Measurements from ENCODE around the gene CNN2. TPM values are rescaled to one million over a fixed set of nuclear protein-coding genes. Genes with fewer than 3 reads are reported as not detected.

Gene CNN2
- total and polyA plus RNA-seq, 2 experiments from 2014 or later: 115 to 247 TPM

GRCh38 chr19:1009981-1010538, 16.3 kb upstream of the CNN2 start:
- H3K9me2 ChIP-seq (replicated peaks; ENCODE audit: insufficient read depth): no peaks in the 10 kb centered on the region
- 94% methylated on average over 22 of the region's 29 CpGs for WGBS (ENCODE audit: low lambda C conversion rate, missing lambda C conversion rate)
- H4K20me1 ChIP-seq (ENCODE audit: insufficient read depth, poor library complexity, severe bottlenecking): peaks cover 10% of the 10 kb centered on the region
- H3K36me3 ChIP-seq (replicated peaks; ENCODE audit: insufficient read depth, low read depth): no peaks in the 10 kb centered on the region
- no peak for TF ChIP-seq CTCF (IDR thresholded peaks at IDR 0.05; ENCODE audit: poor library complexity)
- TF ChIP-seq EZH2phosphoT487 (IDR thresholded peaks at IDR 0.05; ENCODE audit: low read depth, severe bottlenecking, unreplicated experiment): no peak
- no peak for TF ChIP-seq EZH2 (IDR thresholded peaks at IDR 0.05; ENCODE audit: borderline replicate concordance)
- H3K4me3 ChIP-seq: no peak overlapping the region
- H3K79me2 ChIP-seq: peaks cover 18% of the 10 kb centered on the region
- H3K27me3 ChIP-seq: no peaks in the 10 kb centered on the region
- H3K4me2 ChIP-seq: no peak overlapping the region
- no peaks in the 10 kb centered on the region for H3K9me3 ChIP-seq (ENCODE audit: low read depth)
- no peak overlapping the region for H2AFZ ChIP-seq
- H3K4me1 ChIP-seq (ENCODE audit: insufficient read depth): no peaks in the 10 kb centered on the region
- no peak for DNase-seq (ENCODE audit: low spot score)
- no peak overlapping the region for H3K27ac ChIP-seq

- peaks cover 4% of the 10 kb centered on the region for H3K4me1 ChIP-seq (ENCODE audit: insufficient read depth)
- TF ChIP-seq CTCF (IDR thresholded peaks at IDR 0.05; ENCODE audit: poor library complexity): no peak
- TF ChIP-seq EZH2phosphoT487 (IDR thresholded peaks at IDR 0.05; ENCODE audit: low read depth, severe bottlenecking, unreplicated experiment): no peak
- no peak for TF ChIP-seq EZH2 (IDR thresholded peaks at IDR 0.05; ENCODE audit: borderline replicate concordance)
- H3K9me3 ChIP-seq (ENCODE audit: low read depth): no peaks in the 10 kb centered on the region
- H2AFZ ChIP-seq: no peak overlapping the region
- no peak for DNase-seq (ENCODE audit: low spot score)
- no peaks in the 10 kb centered on the region for H3K36me3 ChIP-seq (replicated peaks; ENCODE audit: insufficient read depth, low read depth)
- no peak overlapping the region for H3K4me3 ChIP-seq
- no peaks in the 10 kb centered on the region for H3K27me3 ChIP-seq
- peaks cover 18% of the 10 kb centered on the region for H4K20me1 ChIP-seq (ENCODE audit: insufficient read depth, poor library complexity, severe bottlenecking)
- H3K4me2 ChIP-seq: no peak overlapping the region
- no peak overlapping the region for H3K27ac ChIP-seq
- no peaks in the 10 kb centered on the region for H3K9me2 ChIP-seq (replicated peaks; ENCODE audit: insufficient read depth)
- peaks cover 25% of the 10 kb centered on the region for H3K79me2 ChIP-seq
- 98% methylated on average over 38 of the region's 56 CpGs for WGBS (ENCODE audit: low lambda C conversion rate, missing lambda C conversion rate)
Observed at GRCh38 chr19:1010586-1011510, 15.6 kb upstream of the CNN2 start.

- Histone ChIP-seq H3K36me3 (replicated peaks; ENCODE audit: insufficient read depth, low read depth) (no peaks in the 10 kb centered on the region), H3K4me3 (no peak overlapping the region), H2AFZ (no peak overlapping the region), H3K27me3 (no peaks in the 10 kb centered on the region), H3K4me2 (no peak overlapping the region), H3K27ac (no peak overlapping the region), H3K9me2 (replicated peaks; ENCODE audit: insufficient read depth) (no peaks in the 10 kb centered on the region), H3K4me1 (ENCODE audit: insufficient read depth) (peaks cover 12% of the 10 kb centered on the region), H3K9me3 (ENCODE audit: low read depth) (no peaks in the 10 kb centered on the region), H4K20me1 (ENCODE audit: insufficient read depth, poor library complexity, severe bottlenecking) (peaks cover 28% of the 10 kb centered on the region), H3K79me2 (peaks cover 36% of the 10 kb centered on the region)
- no peak for DNase-seq (ENCODE audit: low spot score)
- WGBS (ENCODE audit: low lambda C conversion rate, missing lambda C conversion rate): 95% methylated on average over 24 of the region's 36 CpGs
- TF ChIP-seq EZH2 (IDR thresholded peaks at IDR 0.05; ENCODE audit: borderline replicate concordance): no peak
Observed at GRCh38 chr19:1011831-1012333, 14.5 kb upstream of the CNN2 start.

GRCh38 chr19:1012334-1012733, 14.1 kb upstream of the CNN2 start:
- no peak for DNase-seq (ENCODE audit: low spot score)

More at GRCh38 chr19:1012334-1012733, 14.1 kb upstream of the CNN2 start:
- 98% methylated on average over 16 of the region's 18 CpGs for WGBS (ENCODE audit: low lambda C conversion rate, missing lambda C conversion rate)
- Histone ChIP-seq H4K20me1 (ENCODE audit: insufficient read depth, poor library complexity, severe bottlenecking) (peaks cover 32% of the 10 kb centered on the region), H3K4me3 (no peak overlapping the region), H3K9me3 (ENCODE audit: low read depth) (no peaks in the 10 kb centered on the region), H3K4me2 (no peak overlapping the region), H3K36me3 (replicated peaks; ENCODE audit: insufficient read depth, low read depth) (no peaks in the 10 kb centered on the region), H3K79me2 (peaks cover 40% of the 10 kb centered on the region), H3K27me3 (no peaks in the 10 kb centered on the region), H2AFZ (no peak overlapping the region), H3K27ac (no peak overlapping the region), H3K9me2 (replicated peaks; ENCODE audit: insufficient read depth) (no peaks in the 10 kb centered on the region), H3K4me1 (ENCODE audit: insufficient read depth) (peaks cover 17% of the 10 kb centered on the region)
- TF ChIP-seq CTCF (IDR thresholded peaks at IDR 0.05; ENCODE audit: poor library complexity) (no peak), EZH2phosphoT487 (IDR thresholded peaks at IDR 0.05; ENCODE audit: low read depth, severe bottlenecking, unreplicated experiment) (no peak), EZH2 (IDR thresholded peaks at IDR 0.05; ENCODE audit: borderline replicate concordance) (no peak)
